GM23338 (cell line): ENCODE data around the gene F8. TPM values are rescaled to one million over a fixed set of nuclear protein-coding genes. Genes with fewer than 3 reads are reported as not detected.

ENCODE experiments used
- ATAC-seq: fragments of 200-7000 bp; cut with Tn5 transposase; 3 replicates; pipeline ENCODE4 v1.9.1; 2020
- DNase-seq: peaks from one replicate; pipeline ENCODE4 v3.0.0-alpha.2; 2015; ENCODE audit warnings: low spot score
- H2AFZ ChIP-seq: fragments of 200-600 bp; sonication (generic); 2 replicates; pipeline ENCODE4 v1.8.0; 2016; ENCODE audit warnings: antibody characterized with exemption, mild to moderate bottlenecking, moderate library complexity
- H3F3A ChIP-seq: fragments of 200-600 bp; sonication (generic); replicated peaks from 2 replicates; pipeline ENCODE4 v1.8.0; 2017; ENCODE audit warnings: antibody characterized with exemption, mixed run types, low read depth
- H3K27ac ChIP-seq: fragments of 200-600 bp; sonication (generic); 2 replicates; pipeline ENCODE4 v1.6.1; 2016; ENCODE audit warnings: low read depth
- H3K27me3 ChIP-seq: fragments of 200-600 bp; sonication (generic); 2 replicates; pipeline ENCODE4 v1.8.0; 2016; ENCODE audit warnings: mild to moderate bottlenecking, mixed run types, moderate library complexity; ENCODE audit not compliant: insufficient read depth
- H3K36me3 ChIP-seq: fragments of 200-600 bp; sonication (generic); 2 replicates; pipeline ENCODE4 v1.8.0; 2016; ENCODE audit warnings: mild to moderate bottlenecking; ENCODE audit not compliant: insufficient read depth
- H3K4me1 ChIP-seq: fragments of 200-600 bp; sonication (generic); 2 replicates; pipeline ENCODE4 v1.8.0; 2016; ENCODE audit warnings: mild to moderate bottlenecking, moderate library complexity; ENCODE audit not compliant: insufficient read depth
- H3K4me2 ChIP-seq: fragments of 200-600 bp; sonication (generic); 2 replicates; pipeline ENCODE4 v1.7.1; 2017; ENCODE audit warnings: mixed run types
- H3K4me3 ChIP-seq: fragments of 200-600 bp; sonication (generic); 2 replicates; pipeline ENCODE4 v1.6.1; 2016; ENCODE audit warnings: mixed run types
- H3K79me2 ChIP-seq: fragments of 200-600 bp; sonication (generic); replicated peaks from 2 replicates; pipeline ENCODE4 v1.8.0; 2017; ENCODE audit warnings: mild to moderate bottlenecking; ENCODE audit not compliant: insufficient read depth
- H3K9me2 ChIP-seq: fragments of 200-600 bp; sonication (generic); 2 replicates; pipeline ENCODE4 v1.8.0; 2017; ENCODE audit not compliant: insufficient read depth
- H4K20me1 ChIP-seq: fragments of 200-600 bp; sonication (generic); replicated peaks from 2 replicates; pipeline ENCODE4 v1.8.0; 2017; ENCODE audit warnings: mild to moderate bottlenecking; ENCODE audit not compliant: insufficient read depth
- H3K27ac Mint-ChIP-seq: 2 replicates; pipeline ENCODE4 v1.8.0; 2020; ENCODE audit warnings: inconsistent platforms, mild to moderate bottlenecking, moderate library complexity, mixed read lengths
- H3K27me3 Mint-ChIP-seq: 3 replicates; pipeline ENCODE4 v1.8.0; 2022; ENCODE audit warnings: low read depth, mild to moderate bottlenecking, moderate library complexity, mixed read lengths, inconsistent platforms; ENCODE audit not compliant: insufficient read depth, poor library complexity
- H3K36me3 Mint-ChIP-seq: 3 replicates; pipeline ENCODE4 v1.8.0; 2021; ENCODE audit warnings: low read depth, mild to moderate bottlenecking, inconsistent platforms, moderate library complexity, mixed read lengths
- H3K4me1 Mint-ChIP-seq: 3 replicates; pipeline ENCODE4 v1.8.0; 2020; ENCODE audit warnings: mild to moderate bottlenecking, inconsistent platforms, mixed read lengths
- H3K4me3 Mint-ChIP-seq: 3 replicates; pipeline ENCODE4 v1.8.0; 2021; ENCODE audit warnings: moderate library complexity, mild to moderate bottlenecking, inconsistent platforms, mixed read lengths
- H3K9me3 Mint-ChIP-seq: 3 replicates; pipeline ENCODE4 v1.8.0; 2020; ENCODE audit warnings: moderate library complexity, mild to moderate bottlenecking, inconsistent platforms, mixed read lengths
- CREB1 ChIP-seq: fragments of 250-450 bp; sonication (Bioruptor Pico); IDR thresholded peaks from 2 replicates; pipeline ENCODE4 v1.5.0; 2020; ENCODE audit warnings: low read depth, mild to moderate bottlenecking, moderate library complexity
- CTCF ChIP-seq, 2 experiments: fragments of 200-600 bp in 1 of 2; sonication (generic) in 1 of 2; conservative IDR thresholded peaks; 2 replicates each; pipeline versions ENCODE4 v1.5.1 to v1.6.1; 2016 to 2017; ENCODE audit warnings: antibody characterized with exemption in 2 of 2, low read depth in 2 of 2, mild to moderate bottlenecking in 2 of 2, moderate library complexity in 1 of 2
- ETS1 ChIP-seq: IDR thresholded peaks from 2 replicates; pipeline ENCODE4 v1.6.1; 2016; ENCODE audit warnings: antibody characterized with exemption
- EZH2 ChIP-seq: fragments of 200-600 bp; sonication (generic); IDR thresholded peaks from one replicate; pipeline ENCODE4 v1.8.0; 2017; ENCODE audit warnings: antibody characterized with exemption, mild to moderate bottlenecking, low read depth; ENCODE audit not compliant: unreplicated experiment
- EZH2phosphoT487 ChIP-seq: fragments of 200-600 bp; sonication (generic); IDR thresholded peaks from one replicate; pipeline ENCODE4 v1.8.1; 2018; ENCODE audit warnings: antibody characterized with exemption; ENCODE audit not compliant: unreplicated experiment
- JUNB ChIP-seq: IDR thresholded peaks from one replicate; pipeline ENCODE4 v1.6.1; 2016; ENCODE audit warnings: antibody characterized with exemption; ENCODE audit not compliant: unreplicated experiment
- NANOG ChIP-seq: IDR thresholded peaks from 2 replicates; pipeline ENCODE4 v1.6.1; 2016; ENCODE audit warnings: antibody characterized with exemption, borderline replicate concordance
- REST ChIP-seq: IDR thresholded peaks from one replicate; pipeline ENCODE4 v1.6.1; 2018; ENCODE audit warnings: antibody characterized with exemption; ENCODE audit not compliant: unreplicated experiment
- STAT1 ChIP-seq: IDR thresholded peaks from one replicate; pipeline ENCODE4 v1.6.1; 2016; ENCODE audit warnings: antibody characterized with exemption; ENCODE audit not compliant: unreplicated experiment
- ZNF331 ChIP-seq: fragments of 250-450 bp; sonication (Bioruptor Pico); IDR thresholded peaks from 2 replicates; pipeline ENCODE4 v1.5.0; 2020; ENCODE audit warnings: low read depth, mild to moderate bottlenecking, moderate library complexity
- polyA plus RNA-seq: library from polyadenylated mRNA; unstranded; fragments of >200 nt; fragmentation: Nextera tagmentation; extraction: Ambion mirVana; gene quantifications from 2 replicates; pipeline ENCODE4 v1.2.1, GENCODE V29; 2016
- total RNA-seq: library from RNA; depleted of rRNA; stranded (reverse); fragments of >200 nt; shearing (Covaris generic); gene quantifications from 2 replicates; pipeline ENCODE4 v1.2.3, GENCODE V29; 2014

F8 gene
- total and polyA plus RNA-seq, 2 experiments from 2014 or later = 0.70 to 1.8 TPM

- no peaks in the 10 kb centered on the region for H3K79me2 ChIP-seq
- no peaks in the 10 kb centered on the region for H3K36me3 ChIP-seq
- TF ChIP-seq STAT1 (no peak), ZNF331 (CRISPR knock-in tag) (no peak), EZH2 (no peak), JUNB (no peak), EZH2phosphoT487 (no peak), NANOG (no peak)
- no peaks in the 10 kb centered on the region for H4K20me1 ChIP-seq
- ATAC-seq = no peak
- Mint-ChIP-seq H3K27me3 (peaks cover 3% of the 10 kb centered on the region), H3K36me3 (peaks cover 3% of the 10 kb centered on the region; the same call in 1 of the 3 replicates), H3K27ac (peak overlapping the region; percentile 85; the same call in 1 of the 2 replicates), H3K4me1 (peaks cover 29% of the 10 kb centered on the region; the same call in 2 of the 3 replicates), H3K4me3 (no peak overlapping the region), H3K9me3 (no peaks in the 10 kb centered on the region)
- H3K27me3 ChIP-seq = no peaks in the 10 kb centered on the region
- no peaks in the 10 kb centered on the region for H3F3A ChIP-seq
- no peak overlapping the region for H2AFZ ChIP-seq
- H3K4me3 ChIP-seq = no peak overlapping the region
- DNase-seq = no peak
- peaks cover 5% of the 10 kb centered on the region; the same call in 1 of the 2 replicates for H3K4me1 ChIP-seq
- H3K27ac ChIP-seq = no peak overlapping the region
- no peaks in the 10 kb centered on the region for H3K9me2 ChIP-seq
- H3K4me2 ChIP-seq = no peak overlapping the region
These were observed 24.4 kb upstream of the F8 start for GRCh38 chrX:155046811-155047528.

GRCh38 chrX:155046129-155046810, 23.7 kb upstream of the F8 start:
- H3K36me3 ChIP-seq = no peaks in the 10 kb centered on the region
- no peak for ATAC-seq

GRCh38 chrX:155035688-155036087, 13.2 kb upstream of the F8 start:
- Mint-ChIP-seq H3K4me1 (no peaks in the 10 kb centered on the region), H3K27ac (no peak overlapping the region), H3K9me3 (peaks cover 11% of the 10 kb centered on the region; the same call in 2 of the 3 replicates), H3K27me3 (peaks cover 2% of the 10 kb centered on the region), H3K36me3 (peaks cover 29% of the 10 kb centered on the region; the same call in 2 of the 3 replicates), H3K4me3 (no peak overlapping the region)
- DNase-seq = no peak
- no peaks in the 10 kb centered on the region for H3K27me3 ChIP-seq
- no peaks in the 10 kb centered on the region for H3K9me2 ChIP-seq
- no peak overlapping the region for H3K27ac ChIP-seq
- H3K4me2 ChIP-seq = no peak overlapping the region
- H3F3A ChIP-seq = no peaks in the 10 kb centered on the region
- no peak overlapping the region for H3K4me3 ChIP-seq
- no peak for ATAC-seq
- peaks cover 6% of the 10 kb centered on the region; the same call in 1 of the 2 replicates for H3K36me3 ChIP-seq
- no peaks in the 10 kb centered on the region for H4K20me1 ChIP-seq
- peaks cover 23% of the 10 kb centered on the region for H3K79me2 ChIP-seq
- H2AFZ ChIP-seq = no peak overlapping the region
- no peaks in the 10 kb centered on the region for H3K4me1 ChIP-seq
- TF ChIP-seq STAT1 (no peak), REST (no peak), JUNB (no peak), CTCF (conservative IDR thresholded peaks at IDR 0.05; ENCODE audit: low read depth in 2 of 2) (no peak), ETS1 (no peak), NANOG (no peak)

More at GRCh38 chrX:155046129-155046810, 23.7 kb upstream of the F8 start:
- TF ChIP-seq ZNF331 (CRISPR knock-in tag) (no peak), CREB1 (CRISPR knock-in tag) (no peak), NANOG (no peak)
- Histone ChIP-seq H3K79me2 (no peaks in the 10 kb centered on the region), H3K27me3 (no peaks in the 10 kb centered on the region), H3K4me3 (no peak overlapping the region), H3F3A (no peaks in the 10 kb centered on the region), H3K4me1 (peaks cover 5% of the 10 kb centered on the region; the same call in 1 of the 2 replicates), H3K27ac (no peak overlapping the region), H4K20me1 (no peaks in the 10 kb centered on the region), H3K4me2 (no peak overlapping the region), H3K9me2 (no peaks in the 10 kb centered on the region), H2AFZ (no peak overlapping the region)
- DNase-seq = no peak
- peaks cover 29% of the 10 kb centered on the region; the same call in 2 of the 3 replicates for H3K4me1 Mint-ChIP-seq
- H3K36me3 Mint-ChIP-seq = no peaks in the 10 kb centered on the region; the same call in 2 of the 3 replicates
- H3K27ac Mint-ChIP-seq = peak overlapping the region; percentile 84
- H3K27me3 Mint-ChIP-seq = peaks cover 3% of the 10 kb centered on the region
- H3K9me3 Mint-ChIP-seq = no peaks in the 10 kb centered on the region
- H3K4me3 Mint-ChIP-seq = no peak overlapping the region
